GM18511 (cell line): ENCODE measurements around the gene LGR6.
"Not testable (repeated sequence)": the region's sequence is repeated elsewhere in the genome, so short reads cannot be mapped to it uniquely, and the experiment has no call there.

ENCODE experiments used
- ATAC-seq: cut with Tn5 transposase; IDR thresholded peaks from one replicate; pipeline ENCODE4 v1.9.1; 2021; ENCODE audit warnings: mild to moderate bottlenecking, moderate library complexity; ENCODE audit not compliant: unreplicated experiment

Gene LGR6

GRCh38 chr1:202261209-202261958 lies 67.8 kb downstream of the LGR6 start:
- not testable (repeated sequence) for ATAC-seq

- no peak for ATAC-seq
Observed at GRCh38 chr1:202263628-202264027, 70.0 kb downstream of the LGR6 start.

- ATAC-seq: no peak
Observed at GRCh38 chr1:202264300-202264699, 70.7 kb downstream of the LGR6 start.

GRCh38 chr1:202264726-202265125 lies 71.1 kb downstream of the LGR6 start:
- ATAC-seq: no peak

- no peak for ATAC-seq
Observed at GRCh38 chr1:202266061-202266765, 72.6 kb downstream of the LGR6 start.

GRCh38 chr1:202268032-202268431 lies 74.4 kb downstream of the LGR6 start:
- no peak for ATAC-seq

GRCh38 chr1:202268817-202269216 lies 75.2 kb downstream of the LGR6 start:
- ATAC-seq: no peak

- ATAC-seq: no peak
Observed at GRCh38 chr1:202270871-202271326, 77.3 kb downstream of the LGR6 start.

GRCh38 chr1:202272103-202272845 lies 78.7 kb downstream of the LGR6 start:
- ATAC-seq: no peak

GRCh38 chr1:202274611-202275010 lies 81.0 kb downstream of the LGR6 start:
- no peak for ATAC-seq

GRCh38 chr1:202275061-202275770 lies 81.6 kb downstream of the LGR6 start:
- no peak for ATAC-seq

- ATAC-seq: no peak
Observed at GRCh38 chr1:202276081-202276715, 82.6 kb downstream of the LGR6 start.

GRCh38 chr1:202276920-202277319 lies 83.3 kb downstream of the LGR6 start:
- no peak for ATAC-seq

GRCh38 chr1:202278751-202279150 lies 85.2 kb downstream of the LGR6 start:
- ATAC-seq: no peak

- ATAC-seq: no peak
Observed at GRCh38 chr1:202279806-202280205, 86.2 kb downstream of the LGR6 start.

GRCh38 chr1:202280595-202280994 lies 87.0 kb downstream of the LGR6 start:
- ATAC-seq: no peak

- ATAC-seq: no peak
Observed at GRCh38 chr1:202281316-202282024, 87.9 kb downstream of the LGR6 start.

GRCh38 chr1:202282025-202282371 lies 88.4 kb downstream of the LGR6 start:
- no peak for ATAC-seq

- ATAC-seq: no peak
Observed at GRCh38 chr1:202282596-202283283, 89.1 kb downstream of the LGR6 start.
